H1 (cell line): ENCODE measurements around the gene EDDM3A. TPM values are rescaled to one million over a fixed set of nuclear protein-coding genes. Genes with fewer than 3 reads are reported as not detected.

ENCODE experiments used
- CTCF ChIA-PET: fragments of 300-600 bp; sonication (Branson Sonifier 250); formaldehyde crosslinking; loops from one replicate; lab custom pipeline; 2021; ENCODE audit not compliant: partially characterized antibody; lab: Charles Lee
- POLR2A ChIA-PET: fragments of 300-600 bp; sonication (Branson Sonifier 250); formaldehyde crosslinking; loops from one replicate; lab custom pipeline; 2021; ENCODE audit warnings: inconsistent platforms; ENCODE audit not compliant: partially characterized antibody; lab: Charles Lee
- DNase-seq, 2 experiments: peaks; one replicate each; pipeline versions ENCODE4 v3.0.0 to v3.0.0-alpha.2; 2010 to 2022; ENCODE audit warnings: low spot score in 2 of 2, low read depth in 1 of 2, mixed read lengths in 1 of 2
- FAIRE-seq: peaks from 2 replicates; lab custom pipeline; 2011; peaks lifted over from hg19 to GRCh38; lab: Jason Lieb, UNC
- H2AFZ ChIP-seq: 2 replicates; pipeline ENCODE4 v1.8.1; 2012; ENCODE audit warnings: low read length, inconsistent platforms
- H2AK5ac ChIP-seq: 2 replicates; pipeline ENCODE4 v1.6.1; 2013; ENCODE audit warnings: low read depth, low read length
- H2BK120ac ChIP-seq: replicated peaks from 2 replicates; pipeline ENCODE3; 2013; ENCODE audit warnings: low read depth, low read length, inconsistent platforms
- H2BK12ac ChIP-seq: 2 replicates; pipeline ENCODE4 v1.6.1; 2013; ENCODE audit warnings: low read depth, low read length
- H2BK15ac ChIP-seq: 2 replicates; pipeline ENCODE4 v1.6.1; 2013; ENCODE audit warnings: low read length
- H2BK20ac ChIP-seq: 2 replicates; pipeline ENCODE4 v1.6.1; 2013; ENCODE audit warnings: low read length
- H2BK5ac ChIP-seq: 2 replicates; pipeline ENCODE4 v1.6.1; 2013; ENCODE audit warnings: low read depth, low read length
- H3K14ac ChIP-seq: 2 replicates; pipeline ENCODE4 v1.6.1; 2013; ENCODE audit warnings: inconsistent platforms; ENCODE audit not compliant: insufficient read length
- H3K18ac ChIP-seq: 2 replicates; pipeline ENCODE4 v1.6.1; 2013; ENCODE audit warnings: low read length; ENCODE audit errors: extremely low read depth
- H3K23ac ChIP-seq: 2 replicates; pipeline ENCODE4 v1.6.1; 2013; ENCODE audit warnings: inconsistent platforms; ENCODE audit not compliant: insufficient read length
- H3K23me2 ChIP-seq: 2 replicates; pipeline ENCODE4 v1.6.1; 2013; ENCODE audit warnings: low read depth, low read length
- H3K27ac ChIP-seq: 2 replicates; pipeline ENCODE4 v1.6.1; 2011; ENCODE audit warnings: low read depth, low read length, inconsistent platforms
- H3K27me3 ChIP-seq, 4 experiments: replicated peaks in 1 of 4; 1 replicate in 1 of 4; 2 replicates in 3 of 4; pipeline versions ENCODE4 v1.6.1 to v1.8.1; 2011 to 2013; ENCODE audit warnings: low read length in 3 of 4, mild to moderate bottlenecking in 3 of 4, inconsistent platforms in 2 of 4, mixed read lengths in 2 of 4, moderate library complexity in 1 of 4; ENCODE audit not compliant: control insufficient read depth in 3 of 4, insufficient read depth in 3 of 4; ENCODE audit errors: extremely low read depth in 1 of 4
- H3K36me3 ChIP-seq, 4 experiments: 2 replicates each; pipeline versions ENCODE4 v1.6.1 to v1.8.1; 2011 to 2013; ENCODE audit warnings: mild to moderate bottlenecking in 4 of 4, low read length in 3 of 4, moderate library complexity in 2 of 4, control low read depth in 1 of 4, inconsistent platforms in 1 of 4; ENCODE audit not compliant: insufficient read depth in 4 of 4, control insufficient read depth in 2 of 4
- H3K4ac ChIP-seq: replicated peaks from 2 replicates; pipeline ENCODE3; 2013; ENCODE audit warnings: low read length, low read depth, mixed read lengths, inconsistent platforms; ENCODE audit not compliant: insufficient read length
- H3K4me1 ChIP-seq, 4 experiments: replicated peaks in 1 of 4; 1 replicate in 1 of 4; 2 replicates in 3 of 4; pipeline versions ENCODE4 v1.6.1 to v1.8.1; 2011 to 2013; ENCODE audit warnings: low read length in 3 of 4, inconsistent platforms in 2 of 4, mixed read lengths in 1 of 4; ENCODE audit not compliant: insufficient read depth in 4 of 4, control insufficient read depth in 3 of 4
- H3K4me2 ChIP-seq, 2 experiments: 2 replicates each; pipeline versions ENCODE4 v1.6.1 to v1.8.1; 2011 to 2013; ENCODE audit warnings: low read depth in 2 of 2, low read length in 2 of 2, control low read depth in 1 of 2, inconsistent platforms in 1 of 2, mild to moderate bottlenecking in 1 of 2; ENCODE audit not compliant: insufficient read depth in 1 of 2
- H3K4me3 ChIP-seq, 4 experiments: fragments of 200-600, 300-600 bp in 1 of 4; sonication (generic), shearing (Covaris generic), sonication (Bioruptor Twin) in 1 of 4; 2 replicates each; pipeline versions ENCODE4 v1.5.1 to v1.8.1; 2011 to 2016; ENCODE audit warnings: low read length in 4 of 4, low read depth in 3 of 4, control low read depth in 2 of 4, inconsistent platforms in 2 of 4, mild to moderate bottlenecking in 2 of 4, mixed read lengths in 1 of 4, moderate library complexity in 1 of 4; ENCODE audit not compliant: insufficient read depth in 2 of 4; ENCODE audit errors: extremely low read depth in 1 of 4
- H3K56ac ChIP-seq: replicated peaks from 2 replicates; pipeline ENCODE3; 2013; ENCODE audit warnings: low read depth, mild to moderate bottlenecking, mixed read lengths, low read length, inconsistent platforms; ENCODE audit not compliant: insufficient read length
- H3K79me1 ChIP-seq: 2 replicates; pipeline ENCODE4 v1.6.1; 2013; ENCODE audit warnings: low read depth, low read length, control low read depth
- H3K79me2 ChIP-seq, 2 experiments: 2 replicates each; pipeline versions ENCODE4 v1.6.1 to v1.8.1; 2012 to 2013; ENCODE audit warnings: low read length in 2 of 2, mild to moderate bottlenecking in 2 of 2, inconsistent platforms in 1 of 2; ENCODE audit not compliant: insufficient read depth in 2 of 2, control insufficient read depth in 1 of 2
- H3K9ac ChIP-seq, 4 experiments: replicated peaks in 1 of 4; 1 replicate in 1 of 4; 2 replicates in 3 of 4; pipeline versions ENCODE4 v1.6.1 to v1.8.1; 2011 to 2013; ENCODE audit warnings: low read depth in 3 of 4, low read length in 3 of 4, control low read depth in 2 of 4, mild to moderate bottlenecking in 2 of 4, moderate library complexity in 2 of 4, inconsistent platforms in 1 of 4; ENCODE audit errors: extremely low read depth in 1 of 4
- H3K9me3 ChIP-seq, 2 experiments: 2 replicates each; pipeline versions ENCODE4 v1.6.1 to v1.8.1; 2012 to 2013; ENCODE audit warnings: mild to moderate bottlenecking in 2 of 2, moderate library complexity in 2 of 2, control low read depth in 1 of 2, inconsistent platforms in 1 of 2, low read depth in 1 of 2, low read length in 1 of 2, mixed read lengths in 1 of 2; ENCODE audit not compliant: insufficient read depth in 2 of 2
- H4K20me1 ChIP-seq, 2 experiments: replicated peaks in 1 of 2; 2 replicates each; pipeline versions ENCODE3 to v1.8.1; 2011 to 2013; ENCODE audit warnings: inconsistent platforms in 2 of 2, low read length in 2 of 2, mild to moderate bottlenecking in 1 of 2; ENCODE audit not compliant: insufficient read depth in 2 of 2, control insufficient read depth in 1 of 2
- H4K5ac ChIP-seq: 2 replicates; pipeline ENCODE4 v1.6.1; 2013; ENCODE audit warnings: low read length, low read depth, mixed read lengths, inconsistent platforms; ENCODE audit not compliant: insufficient read length
- H4K8ac ChIP-seq: 2 replicates; pipeline ENCODE4 v1.8.0; 2013; ENCODE audit warnings: mild to moderate bottlenecking, moderate library complexity, low read length, inconsistent platforms; ENCODE audit not compliant: insufficient read depth; ENCODE audit errors: extremely low read depth
- H4K91ac ChIP-seq: replicated peaks from 2 replicates; pipeline ENCODE3; 2013; ENCODE audit warnings: low read length, mixed read lengths, inconsistent platforms; ENCODE audit not compliant: insufficient read length
- WGBS, 2 experiments: shearing (Covaris generic) in 1 of 2; methylation state at CpG; one replicate each; pipeline versions ENCODE4 v1.1.6 to v1.1.7; 2013 to 2015; ENCODE audit warnings: low lambda C conversion rate in 2 of 2, mixed read lengths in 2 of 2, inconsistent platforms in 1 of 2, low coverage in 1 of 2, missing lambda C conversion rate in 1 of 2; ENCODE audit not compliant: insufficient replicate concordance in 2 of 2, insufficient coverage in 1 of 2, insufficient read length in 1 of 2; ENCODE audit errors: extremely low coverage in 1 of 2, missing lambda C conversion rate in 1 of 2; 5-methylcytosine and 5-hydroxymethylcytosine counted together
- polyA plus RNA-seq, 7 experiments: library from polyadenylated mRNA; depleted of rRNA in 3 of 7; stranded (reverse) in 5 of 7; unstranded in 2 of 7; fragments of >200 nt in 5 of 7; fragments of 200-250 nt in 2 of 7; gene quantifications; 1 replicate in 5 of 7; 2 replicates in 1 of 7; 4 replicates in 1 of 7; pipeline versions ENCODE4 v1.2.1 to v1.2.3, GENCODE V29; 2011 to 2013; ENCODE audit warnings: missing spikeins in 2 of 7, mixed read lengths in 2 of 7
- total RNA-seq: library from RNA; stranded (reverse); fragmentation: NEBNext Ultra II Directional; extraction: Animal tissue kit (Norgen Biotek cat#: 25700); gene quantifications from 2 replicates; pipeline ENCODE4 v1.2.1, GENCODE V29; 2021

Gene EDDM3A
- total and polyA plus RNA-seq, 2 of the 8 experiments (the other 6 are each of a cell fraction or from before 2014, with no cell fraction given), result 0.09 TPM; not detected in 1

GRCh38 chr14:20781803-20782202 is 36.1 kb downstream of the EDDM3A start:
- no peaks in the 10 kb centered on the region for H3K79me1 ChIP-seq
- H3K36me3 ChIP-seq, result no peaks in the 10 kb centered on the region
- FAIRE-seq, result no peak
- 70% methylated on average over 4 of the region's 4 CpGs; no CpG with 5 or more reads in 1 of the 2 experiments for WGBS, 2 experiments
- H2BK20ac ChIP-seq, result peak overlapping the region; percentile 6; the same call in 1 of the 2 replicates
- peak overlapping the region; percentile 93 for H3K4ac ChIP-seq
- H3K9ac ChIP-seq, result no peak overlapping the region
- peaks cover 4 to 11% (median 5%) of the 10 kb centered on the region in 4 experiments; a peak in 6 of 7 replicates for H3K4me1 ChIP-seq
- H2BK15ac ChIP-seq, result no peak overlapping the region
- H4K5ac ChIP-seq, result no peak overlapping the region
- H3K23ac ChIP-seq, result no peak overlapping the region
- peak overlapping the region; percentile 96; the same call in 1 of the 2 replicates for H2BK12ac ChIP-seq
- peak overlapping the region; percentile 7; the same call in 1 of the 2 replicates for H2BK5ac ChIP-seq
- H4K20me1 ChIP-seq, result no peaks in the 10 kb centered on the region
- no peak for DNase-seq
- H3K79me2 ChIP-seq, result no peaks in the 10 kb centered on the region
- H2AFZ ChIP-seq, result no peak overlapping the region; the same call in 1 of the 2 replicates
- CTCF ChIA-PET, result interaction anchor here (0.8 to 2.5 kb wide), 3 partner anchors 9 to 73 kb away, joined by 3 to 10 read pairs (median 3); no protein-coding TSS in a partner anchor
- H2AK5ac ChIP-seq, result no peak overlapping the region
- no peaks in the 10 kb centered on the region for H3K23me2 ChIP-seq
- no peak overlapping the region for H3K14ac ChIP-seq
- no peaks in the 10 kb centered on the region for H3K9me3 ChIP-seq
- peak overlapping the region; percentile 76 for H4K91ac ChIP-seq
- peak overlapping the region; percentile 84; the same call in 1 of the 2 replicates for H3K18ac ChIP-seq
- H3K4me2 ChIP-seq, result peak overlapping the region; percentile 26 to 38; a peak in 3 of 4 replicates
- peak overlapping the region; percentile 57 for H2BK120ac ChIP-seq
- no peaks in the 10 kb centered on the region for H3K27me3 ChIP-seq
- H4K8ac ChIP-seq, result no peak overlapping the region
- no peak overlapping the region for H3K56ac ChIP-seq
- H3K27ac ChIP-seq, result no peak overlapping the region
- POLR2A ChIA-PET, result no interaction called here
- H3K4me3 ChIP-seq, result no peak overlapping the region
